CD14-positive monocyte (primary cell): Measurements from ENCODE around the gene CD34. TPM values are rescaled to one million over a fixed set of nuclear protein-coding genes. Genes with fewer than 3 reads are reported as not detected.

Experiments used
- DNase-seq, 3 donors: peaks; one replicate each; pipeline ENCODE4 v3.0.0-alpha.2; 2011 to 2022
- H2AFZ ChIP-seq: 2 replicates; pipeline ENCODE4 v1.6.0; 2012; ENCODE audit warnings: mild to moderate bottlenecking, low read depth, low read length, inconsistent platforms; ENCODE audit not compliant: insufficient read depth, poor library complexity, severe bottlenecking
- H3K27ac ChIP-seq, 2 donors: 1 replicate in 1 of 2; 2 replicates in 1 of 2; pipeline ENCODE4 v1.5.1; 2012 to 2013; ENCODE audit warnings: low read length in 2 of 2, control low read depth in 1 of 2, inconsistent platforms in 1 of 2, low read depth in 1 of 2, mild to moderate bottlenecking in 1 of 2
- H3K27me3 ChIP-seq, 2 donors: one replicate each; pipeline versions ENCODE4 v1.6.0 to v1.6.1; 2011 to 2013; ENCODE audit warnings: low read length in 2 of 2; ENCODE audit not compliant: control insufficient read depth in 2 of 2, insufficient read depth in 2 of 2
- H3K36me3 ChIP-seq, 2 donors: replicated peaks in 1 of 2; 1 replicate in 1 of 2; 2 replicates in 1 of 2; pipeline versions ENCODE4 v1.5.1 to v1.6.1; 2012 to 2013; ENCODE audit warnings: low read length in 2 of 2, control low read depth in 1 of 2, inconsistent platforms in 1 of 2, mild to moderate bottlenecking in 1 of 2; ENCODE audit not compliant: insufficient read depth in 2 of 2, control insufficient read depth in 1 of 2
- H3K4me1 ChIP-seq, 2 donors: 1 replicate in 1 of 2; 2 replicates in 1 of 2; pipeline versions ENCODE4 v1.5.1 to v1.6.1; 2012 to 2013; ENCODE audit warnings: low read length in 2 of 2, control low read depth in 1 of 2, inconsistent platforms in 1 of 2, mild to moderate bottlenecking in 1 of 2, moderate library complexity in 1 of 2; ENCODE audit not compliant: insufficient read depth in 2 of 2, control insufficient read depth in 1 of 2
- H3K4me2 ChIP-seq: replicated peaks from 2 replicates; pipeline ENCODE3; 2012; ENCODE audit warnings: low read length, moderate library complexity, mild to moderate bottlenecking; ENCODE audit not compliant: poor library complexity, severe bottlenecking; ENCODE audit errors: extremely low read depth
- H3K4me3 ChIP-seq, 3 experiments: fragments of 200-600 bp in 1 of 3; sonication (generic) in 1 of 3; replicated peaks in 1 of 3; 1 replicate in 2 of 3; 2 replicates in 1 of 3; pipeline ENCODE4 v1.5.1; 2011 to 2013; ENCODE audit warnings: low read length in 3 of 3, mild to moderate bottlenecking in 3 of 3, control low read depth in 2 of 3, low read depth in 2 of 3, inconsistent platforms in 1 of 3, moderate library complexity in 1 of 3
- H3K79me2 ChIP-seq: 2 replicates; pipeline ENCODE4 v1.6.0; 2012; ENCODE audit warnings: mild to moderate bottlenecking, control low read depth, inconsistent platforms, low read length, moderate library complexity; ENCODE audit not compliant: insufficient read depth
- H3K9ac ChIP-seq: 2 replicates; pipeline ENCODE4 v1.6.0; 2017; ENCODE audit warnings: low read length, mild to moderate bottlenecking; ENCODE audit not compliant: insufficient read depth, poor library complexity, severe bottlenecking
- H3K9me3 ChIP-seq, 2 donors: replicated peaks in 1 of 2; 1 replicate in 1 of 2; 2 replicates in 1 of 2; pipeline versions ENCODE4 v1.5.1 to v1.6.1; 2012 to 2013; ENCODE audit warnings: low read length in 2 of 2, control low read depth in 1 of 2; ENCODE audit not compliant: control insufficient read depth in 1 of 2, insufficient read depth in 1 of 2
- H4K20me1 ChIP-seq: 2 replicates; pipeline ENCODE4 v1.6.0; 2012; ENCODE audit warnings: mild to moderate bottlenecking, low read length, control low read depth, moderate library complexity; ENCODE audit not compliant: insufficient read depth
- H3K27ac Mint-ChIP-seq, 7 donors: one replicate each; pipeline ENCODE4 v1.8.0; 2020; ENCODE audit warnings: mild to moderate bottlenecking in 7 of 7, mixed read lengths in 7 of 7, moderate library complexity in 6 of 7, inconsistent platforms in 2 of 7
- H3K27me3 Mint-ChIP-seq, 3 donors: one replicate each; pipeline ENCODE4 v1.8.0; 2021 to 2022; ENCODE audit warnings: low read depth in 3 of 3, mild to moderate bottlenecking in 3 of 3, mixed read lengths in 3 of 3, moderate library complexity in 3 of 3, inconsistent platforms in 1 of 3
- H3K36me3 Mint-ChIP-seq, 2 donors: one replicate each; pipeline ENCODE4 v1.8.0; 2020; ENCODE audit warnings: mixed read lengths in 2 of 2, inconsistent platforms in 1 of 2, mild to moderate bottlenecking in 1 of 2
- H3K4me1 Mint-ChIP-seq: one replicate; pipeline ENCODE4 v1.8.0; 2020; ENCODE audit warnings: mild to moderate bottlenecking, mixed read lengths
- H3K4me3 Mint-ChIP-seq, 2 donors: one replicate each; pipeline ENCODE4 v1.8.0; 2020; ENCODE audit warnings: mild to moderate bottlenecking in 2 of 2, mixed read lengths in 2 of 2, moderate library complexity in 1 of 2
- H3K9me3 Mint-ChIP-seq, 7 donors: one replicate each; pipeline ENCODE4 v1.8.0; 2020 to 2022; ENCODE audit warnings: mixed read lengths in 7 of 7, mild to moderate bottlenecking in 6 of 7, moderate library complexity in 6 of 7, inconsistent platforms in 2 of 7
- CTCF ChIP-seq: fragments of 200-600 bp; IDR thresholded peaks from one replicate; pipeline ENCODE4 v1.8.0; 2022; ENCODE audit warnings: antibody characterized with exemption, mild to moderate bottlenecking
- WGBS: methylation state at CpG from one replicate; pipeline ENCODE4 v1.1.5; 2013; ENCODE audit warnings: missing lambda C conversion rate; ENCODE audit not compliant: insufficient coverage; 5-methylcytosine and 5-hydroxymethylcytosine counted together
- intact Hi-C, 2 donors: fragments of 100-400 bp; cut with micrococcal nuclease; formaldehyde crosslinking; loops; one replicate each; pipeline versions ENCODE4 v1.15.0 to v1.15.1; 2023
- polyA plus RNA-seq, 3 donors: library from polyadenylated mRNA; depleted of rRNA in 1 of 3; unstranded in 2 of 3; stranded (reverse) in 1 of 3; fragments of 300-500 nt in 2 of 3; fragments of >200 nt in 1 of 3; fragmentation: Illumina TruSeq in 2 of 3; gene quantifications; 1 replicate in 2 of 3; 2 replicates in 1 of 3; pipeline ENCODE4 v1.2.3, GENCODE V29; 2012 to 2021

CD34 gene
- polyA plus RNA-seq, 3 donors, result 0.03 TPM; not detected in 2

GRCh38 chr1:207886227-207886626 is 24.7 kb downstream of the CD34 start:
- Histone ChIP-seq H3K4me2 (no peak overlapping the region), H3K79me2 (no peaks in the 10 kb centered on the region), H4K20me1 (no peaks in the 10 kb centered on the region), H3K4me3 (no peak overlapping the region), H3K4me1 (peaks cover 37 to 49% of the 10 kb centered on the region in 2 donors), H3K27ac (no peak overlapping the region), H3K9ac (no peak overlapping the region), H3K9me3 (no peaks in the 10 kb centered on the region), H3K27me3 (no peaks in the 10 kb centered on the region), H3K36me3 (no peaks in the 10 kb centered on the region), H2AFZ (peak overlapping the region; percentile 34)
- no peaks in the 10 kb centered on the region for H3K36me3 Mint-ChIP-seq
- no peak for TF ChIP-seq CTCF
- peaks cover 61% of the 10 kb centered on the region for H3K4me1 Mint-ChIP-seq
- no peak overlapping the region for H3K4me3 Mint-ChIP-seq
- peaks cover 0 to 2% (median 0%) of the 10 kb centered on the region in 7 donors for H3K9me3 Mint-ChIP-seq
- no peak for DNase-seq
- no peak overlapping the region for H3K27ac Mint-ChIP-seq
- intact Hi-C loops, result loop anchor here in 1 of 2 donors (5.0 kb wide), 1 partner anchor 76 kb away; no protein-coding TSS in a partner anchor
- WGBS, result no CpG with 5 or more reads among the region's 1 CpG
- peaks cover 0 to 8% (median 2%) of the 10 kb centered on the region in 3 donors for H3K27me3 Mint-ChIP-seq

GRCh38 chr1:207885129-207886032 is 25.5 kb downstream of the CD34 start:
- H3K27ac Mint-ChIP-seq, result peak overlapping the region in 1 of 7 donors; percentile 3
- H3K27ac ChIP-seq, result no peak overlapping the region
- no peaks in the 10 kb centered on the region for H3K36me3 ChIP-seq
- H3K4me3 ChIP-seq, result no peak overlapping the region
- peaks cover 0 to 2% (median 0%) of the 10 kb centered on the region in 7 donors for H3K9me3 Mint-ChIP-seq
- peak; percentile 99 for TF ChIP-seq CTCF
- H3K9me3 ChIP-seq, result no peaks in the 10 kb centered on the region
- H3K27me3 ChIP-seq, result no peaks in the 10 kb centered on the region
- no peaks in the 10 kb centered on the region for H3K36me3 Mint-ChIP-seq
- H3K4me1 Mint-ChIP-seq, result peaks cover 53% of the 10 kb centered on the region
- peaks cover 0 to 9% (median 2%) of the 10 kb centered on the region in 3 donors for H3K27me3 Mint-ChIP-seq
- WGBS, result 4% methylated on average over 5 of the region's 9 CpGs
- peak overlapping the region; percentile 62 for H2AFZ ChIP-seq
- peaks cover 29 to 42% of the 10 kb centered on the region in 2 donors for H3K4me1 ChIP-seq
- no peak overlapping the region for H3K4me2 ChIP-seq
- DNase-seq, result peak; percentile 64 to 80 (median 79)
- H3K79me2 ChIP-seq, result no peaks in the 10 kb centered on the region
- no peaks in the 10 kb centered on the region for H4K20me1 ChIP-seq
- H3K4me3 Mint-ChIP-seq, result peak overlapping the region in 1 of 2 donors; percentile 13
- H3K9ac ChIP-seq, result no peak overlapping the region
- intact Hi-C loops, result loop anchor here (2.0 to 5.0 kb wide), 2 partner anchors 77 kb away; no protein-coding TSS in a partner anchor
